ENCODE data around the gene SIDT1.

GRCh38 chr3:113585228-113585627 is 52.9 kb downstream of the SIDT1 start:
- TF ChIP-seq CTCF (IDR thresholded peaks at IDR 0.05): no peak
- TF ChIP-seq POLR2A (IDR thresholded peaks at IDR 0.05): no peak

Measured in heart left ventricle (tissue), 13 donors.